ENCODE results near the gene DCBLD2. TPM values are rescaled to one million over a fixed set of nuclear protein-coding genes. Genes with fewer than 3 reads are reported as not detected.
A peak's percentile ranks its signal among the peaks of the same experiment; 100 is the strongest.

DCBLD2 gene
- total RNA-seq, 1 donor from 2014 or later: 51.2 TPM

DNA sequence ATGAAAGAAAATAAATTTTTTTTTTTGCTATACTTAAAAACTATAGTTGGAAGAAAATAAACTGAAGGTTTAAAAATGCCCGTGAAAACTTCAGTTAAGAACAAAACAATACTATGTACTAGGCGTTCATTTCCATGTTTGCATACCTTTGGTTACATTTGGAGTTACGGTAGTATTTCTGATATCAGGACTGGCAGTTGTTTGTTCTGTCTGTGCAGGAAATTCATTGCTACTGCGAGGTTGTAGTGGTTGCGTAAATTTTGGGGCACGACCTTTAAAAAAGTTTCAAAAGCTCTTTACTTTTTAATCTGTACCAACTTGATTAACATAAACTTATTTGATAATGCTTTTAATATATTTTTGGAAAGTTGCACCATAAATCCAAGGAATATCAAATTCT lies 90.4 kb downstream of the DCBLD2 start:
- Mint-ChIP-seq H3K4me3 (no peak overlapping the region), H3K36me3 (peaks cover 19% of the 10 kb centered on the region), H3K9me3 (no peaks in the 10 kb centered on the region), H3K4me1 (ENCODE audit: unreplicated experiment) (no peaks in the 10 kb centered on the region), H3K27ac (no peak overlapping the region), H3K27me3 (no peaks in the 10 kb centered on the region)
- DNase-seq (ENCODE audit: extremely low spot score, unreplicated experiment): no peak
- TF ChIP-seq, protein P1, sequence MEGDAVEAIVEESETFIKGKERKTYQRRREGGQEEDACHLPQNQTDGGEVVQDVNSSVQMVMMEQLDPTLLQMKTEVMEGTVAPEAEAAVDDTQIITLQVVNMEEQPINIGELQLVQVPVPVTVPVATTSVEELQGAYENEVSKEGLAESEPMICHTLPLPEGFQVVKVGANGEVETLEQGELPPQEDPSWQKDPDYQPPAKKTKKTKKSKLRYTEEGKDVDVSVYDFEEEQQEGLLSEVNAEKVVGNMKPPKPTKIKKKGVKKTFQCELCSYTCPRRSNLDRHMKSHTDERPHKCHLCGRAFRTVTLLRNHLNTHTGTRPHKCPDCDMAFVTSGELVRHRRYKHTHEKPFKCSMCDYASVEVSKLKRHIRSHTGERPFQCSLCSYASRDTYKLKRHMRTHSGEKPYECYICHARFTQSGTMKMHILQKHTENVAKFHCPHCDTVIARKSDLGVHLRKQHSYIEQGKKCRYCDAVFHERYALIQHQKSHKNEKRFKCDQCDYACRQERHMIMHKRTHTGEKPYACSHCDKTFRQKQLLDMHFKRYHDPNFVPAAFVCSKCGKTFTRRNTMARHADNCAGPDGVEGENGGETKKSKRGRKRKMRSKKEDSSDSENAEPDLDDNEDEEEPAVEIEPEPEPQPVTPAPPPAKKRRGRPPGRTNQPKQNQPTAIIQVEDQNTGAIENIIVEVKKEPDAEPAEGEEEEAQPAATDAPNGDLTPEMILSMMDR (conservative IDR thresholded peaks at IDR 0.05): no peak

DNA sequence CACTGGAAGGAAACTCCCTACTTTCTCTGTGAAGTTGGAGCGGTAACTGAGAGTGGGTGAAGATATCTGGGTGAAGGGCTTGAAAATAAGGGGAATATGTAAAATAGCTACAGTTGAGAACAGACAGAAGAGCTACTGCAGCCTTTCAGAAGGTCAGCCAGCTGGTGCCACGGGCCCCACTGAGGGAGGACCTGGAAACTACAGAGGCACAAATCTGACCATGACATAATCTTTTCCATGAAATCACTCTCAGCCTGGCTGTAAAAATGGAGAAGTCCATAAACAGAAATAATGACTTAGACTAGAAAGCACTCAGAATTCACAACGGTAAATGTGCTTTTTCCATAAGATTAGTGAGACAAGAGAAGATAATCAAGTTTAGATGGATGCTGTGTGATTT lies 91.9 kb downstream of the DCBLD2 start:
- Mint-ChIP-seq H3K36me3 (peaks cover 29% of the 10 kb centered on the region), H3K27me3 (no peaks in the 10 kb centered on the region), H3K9me3 (no peaks in the 10 kb centered on the region), H3K27ac (no peak overlapping the region), H3K4me3 (no peak overlapping the region), H3K4me1 (ENCODE audit: unreplicated experiment) (no peaks in the 10 kb centered on the region)
- DNase-seq (ENCODE audit: extremely low spot score, unreplicated experiment): no peak
- TF ChIP-seq, protein P1 (conservative IDR thresholded peaks at IDR 0.05): no peak

DNA sequence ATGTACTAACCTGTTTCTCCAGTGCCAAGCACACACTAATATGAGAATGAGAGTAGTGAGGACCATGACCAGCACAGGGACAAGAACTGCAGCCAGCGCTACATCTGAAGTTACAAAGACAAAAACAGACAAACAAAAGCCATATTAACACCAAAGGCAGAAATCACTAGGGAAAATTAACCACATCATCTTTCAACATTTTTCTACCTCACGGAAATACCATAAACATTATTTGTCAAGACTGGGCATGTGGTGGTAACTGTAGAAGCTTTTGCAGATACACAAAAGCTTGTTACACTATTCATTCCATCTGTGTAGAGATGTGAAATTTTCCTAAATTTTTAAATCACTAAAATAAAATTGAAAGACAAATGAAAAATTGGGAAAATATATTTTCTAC lies 93.4 kb downstream of the DCBLD2 start:
- H3K9me3 Mint-ChIP-seq: no peaks in the 10 kb centered on the region
- no peak for DNase-seq (ENCODE audit: extremely low spot score, unreplicated experiment)
- H3K27ac Mint-ChIP-seq: no peak overlapping the region
- no peak overlapping the region for H3K4me3 Mint-ChIP-seq
- H3K4me1 Mint-ChIP-seq (ENCODE audit: unreplicated experiment): no peaks in the 10 kb centered on the region
- TF ChIP-seq, protein P1 (conservative IDR thresholded peaks at IDR 0.05): no peak
- no peaks in the 10 kb centered on the region for H3K27me3 Mint-ChIP-seq
- peaks cover 37% of the 10 kb centered on the region for H3K36me3 Mint-ChIP-seq

DNA sequence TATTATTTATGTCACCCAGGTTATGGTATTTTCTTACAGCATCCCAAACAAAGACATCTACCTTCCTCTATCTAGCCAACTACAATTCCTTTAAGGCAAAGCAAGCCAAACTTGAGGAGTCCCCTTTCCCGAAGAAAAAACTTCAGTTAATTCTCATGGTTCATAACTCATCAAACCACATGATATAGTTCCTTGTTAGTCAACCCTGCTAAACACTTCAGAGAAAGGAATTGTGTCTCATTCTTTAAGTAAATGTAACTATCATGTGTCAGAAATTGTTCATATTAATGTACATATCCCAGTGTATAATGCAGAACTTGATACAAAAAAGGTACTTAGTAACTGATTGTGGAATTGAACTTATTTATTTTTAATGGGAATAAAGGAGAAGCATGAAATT lies 93.9 kb downstream of the DCBLD2 start:
- Mint-ChIP-seq H3K4me1 (ENCODE audit: unreplicated experiment) (no peaks in the 10 kb centered on the region), H3K4me3 (no peak overlapping the region), H3K36me3 (peaks cover 37% of the 10 kb centered on the region), H3K9me3 (no peaks in the 10 kb centered on the region), H3K27ac (no peak overlapping the region), H3K27me3 (no peaks in the 10 kb centered on the region)
- DNase-seq (ENCODE audit: extremely low spot score, unreplicated experiment): no peak
- TF ChIP-seq, protein P1 (conservative IDR thresholded peaks at IDR 0.05): no peak

DNA sequence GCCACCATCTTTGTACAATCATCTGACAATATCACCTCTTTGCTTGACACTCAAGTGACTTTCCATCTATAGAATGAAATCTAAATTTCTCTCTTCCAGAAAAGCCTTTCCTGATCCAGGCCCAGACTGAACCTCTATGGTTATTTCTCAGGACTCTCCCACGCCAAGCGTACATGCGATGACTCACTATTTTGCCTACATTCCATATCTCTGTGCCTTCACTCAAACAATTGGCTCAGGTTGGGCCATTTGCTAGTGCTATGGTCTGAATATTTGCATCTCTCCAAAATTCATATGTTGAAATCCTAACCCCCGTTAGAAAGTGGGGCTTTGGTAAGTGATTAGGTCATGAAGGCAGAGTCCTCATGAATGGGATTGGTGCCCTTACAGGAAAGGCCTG lies 94.5 kb downstream of the DCBLD2 start:
- H3K4me1 Mint-ChIP-seq (ENCODE audit: unreplicated experiment): no peaks in the 10 kb centered on the region
- no peak overlapping the region for H3K4me3 Mint-ChIP-seq
- TF ChIP-seq, protein P1 (conservative IDR thresholded peaks at IDR 0.05): no peak
- no peaks in the 10 kb centered on the region for H3K9me3 Mint-ChIP-seq
- H3K36me3 Mint-ChIP-seq: peaks cover 37% of the 10 kb centered on the region
- H3K27me3 Mint-ChIP-seq: no peaks in the 10 kb centered on the region
- DNase-seq (ENCODE audit: extremely low spot score, unreplicated experiment): no peak
- peak overlapping the region; percentile 35 for H3K27ac Mint-ChIP-seq

DNA sequence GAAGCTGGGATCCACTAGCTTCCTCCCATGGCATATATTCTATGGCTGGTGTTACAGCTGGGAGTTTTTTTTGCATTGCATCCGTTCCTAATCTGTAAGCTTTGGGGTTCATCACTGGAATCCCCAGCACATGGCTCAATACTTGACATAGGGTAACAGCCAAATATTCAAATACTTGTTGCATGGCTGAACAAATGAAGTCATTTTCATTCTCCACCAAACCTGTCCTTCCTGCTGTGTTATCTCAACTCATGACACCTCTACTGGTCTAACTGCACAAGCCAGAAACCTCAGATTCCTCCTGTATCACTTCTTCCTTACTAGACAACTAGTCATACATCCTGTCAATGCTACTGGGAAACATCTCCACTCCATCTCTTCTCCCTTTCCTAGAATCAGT lies 95.0 kb downstream of the DCBLD2 start:
- no peak overlapping the region for H3K4me3 Mint-ChIP-seq
- no peaks in the 10 kb centered on the region for H3K4me1 Mint-ChIP-seq (ENCODE audit: unreplicated experiment)
- H3K27me3 Mint-ChIP-seq: no peaks in the 10 kb centered on the region
- no peak for DNase-seq (ENCODE audit: extremely low spot score, unreplicated experiment)
- peak overlapping the region; percentile 35 for H3K27ac Mint-ChIP-seq
- no peaks in the 10 kb centered on the region for H3K9me3 Mint-ChIP-seq
- H3K36me3 Mint-ChIP-seq: peaks cover 37% of the 10 kb centered on the region
- TF ChIP-seq, protein P1 (conservative IDR thresholded peaks at IDR 0.05): no peak

Data from type B pancreatic cell (in vitro differentiated cells).